ENCODE measurements around the gene FUT4. TPM values are rescaled to one million over a fixed set of nuclear protein-coding genes. Genes with fewer than 3 reads are reported as not detected.

The FUT4 gene
- total RNA-seq, 1 experiment from 2014 or later: 0.23 TPM

DNA sequence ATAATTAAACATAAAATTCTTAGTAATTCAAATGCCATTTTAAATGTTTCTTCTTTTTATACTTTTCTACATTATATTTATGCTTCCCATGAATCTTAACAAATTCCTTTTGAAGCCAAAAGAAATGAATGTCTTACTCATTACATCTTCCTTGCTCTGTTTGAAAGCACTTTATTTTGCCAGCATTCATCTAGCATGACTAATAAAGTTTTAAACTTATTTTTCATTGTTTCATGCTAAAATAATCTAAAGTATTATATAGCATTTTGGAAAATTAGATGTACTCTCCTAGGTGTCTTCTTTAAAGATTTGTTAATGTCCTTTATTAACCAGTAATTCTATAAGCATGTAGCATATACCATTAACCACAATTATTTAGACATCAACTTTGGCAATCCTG, 13.7 kb downstream of the FUT4 start:
- no peaks in the 10 kb centered on the region for H3K4me1 Mint-ChIP-seq (ENCODE audit: insufficient read depth, unreplicated experiment)
- no peak overlapping the region for H3K27ac Mint-ChIP-seq (ENCODE audit: low read depth, unreplicated experiment)
- CTCF ChIA-PET: interaction anchor here (0.5 kb wide), 1 partner anchor 8 kb away, joined by 3 read pairs; no protein-coding TSS in a partner anchor

GRCh38 chr11:94557992-94558391, 14.3 kb downstream of the FUT4 start:
- CTCF ChIA-PET: interaction anchor here (1.1 kb wide), 1 partner anchor 43 kb away, joined by 3 read pairs; no protein-coding TSS in a partner anchor
- Mint-ChIP-seq H3K27me3 (ENCODE audit: insufficient read depth, unreplicated experiment) (no peaks in the 10 kb centered on the region), H3K9me3 (ENCODE audit: unreplicated experiment) (no peaks in the 10 kb centered on the region), H3K4me3 (ENCODE audit: unreplicated experiment) (no peak overlapping the region), H3K36me3 (ENCODE audit: insufficient read depth, unreplicated experiment) (no peaks in the 10 kb centered on the region), H3K27ac (ENCODE audit: low read depth, unreplicated experiment) (no peak overlapping the region), H3K4me1 (ENCODE audit: insufficient read depth, unreplicated experiment) (peaks cover 3% of the 10 kb centered on the region)
- no TSS peak for BruUV-seq (replicated peaks)
- POLR2A ChIA-PET: interaction anchor here (0.7 kb wide), 1 partner anchor 327 kb away, joined by 3 read pairs; no protein-coding TSS in a partner anchor
- intact Hi-C loops (cut with micrococcal nuclease): no loop called here
- TF ChIP-seq CTCF (IDR thresholded peaks at IDR 0.05; ENCODE audit: unreplicated experiment): no peak
- no peak for DNase-seq (ENCODE audit: unreplicated experiment)

More for the DNA sequence above, 13.7 kb downstream of the FUT4 start:
- POLR2A ChIA-PET: no interaction called here
- no peak for DNase-seq (ENCODE audit: unreplicated experiment)
- intact Hi-C loops (cut with micrococcal nuclease): no loop called here
- no peak for TF ChIP-seq CTCF (IDR thresholded peaks at IDR 0.05; ENCODE audit: unreplicated experiment)
- Mint-ChIP-seq H3K27me3 (ENCODE audit: insufficient read depth, unreplicated experiment) (no peaks in the 10 kb centered on the region), H3K4me3 (ENCODE audit: unreplicated experiment) (no peak overlapping the region), H3K36me3 (ENCODE audit: insufficient read depth, unreplicated experiment) (no peaks in the 10 kb centered on the region), H3K9me3 (ENCODE audit: unreplicated experiment) (no peaks in the 10 kb centered on the region)
- BruUV-seq (replicated peaks): no TSS peak

- Mint-ChIP-seq H3K36me3 (ENCODE audit: insufficient read depth, unreplicated experiment) (no peaks in the 10 kb centered on the region), H3K27ac (ENCODE audit: low read depth, unreplicated experiment) (no peak overlapping the region), H3K4me3 (ENCODE audit: unreplicated experiment) (no peak overlapping the region), H3K4me1 (ENCODE audit: insufficient read depth, unreplicated experiment) (peaks cover 7% of the 10 kb centered on the region), H3K27me3 (ENCODE audit: insufficient read depth, unreplicated experiment) (no peaks in the 10 kb centered on the region), H3K9me3 (ENCODE audit: unreplicated experiment) (no peaks in the 10 kb centered on the region)
- CTCF ChIA-PET: interaction anchor here (0.8 to 1.9 kb wide), 3 partner anchors 36 to 44 kb away, joined by 3 to 16 read pairs (median 3); no protein-coding TSS in a partner anchor
- intact Hi-C loops (cut with micrococcal nuclease): no loop called here
- no TSS peak for BruUV-seq (replicated peaks)
- POLR2A ChIA-PET: interaction anchor here (0.7 to 0.8 kb wide), 2 partner anchors 64 to 327 kb away, joined by 3 read pairs; partner anchors contain the start of genes ANKRD49 and MRE11
- TF ChIP-seq CTCF (IDR thresholded peaks at IDR 0.05; ENCODE audit: unreplicated experiment): no peak
- DNase-seq (ENCODE audit: unreplicated experiment): no peak
These were observed 14.7 kb downstream of the FUT4 start for GRCh38 chr11:94558468-94558867.

DNA sequence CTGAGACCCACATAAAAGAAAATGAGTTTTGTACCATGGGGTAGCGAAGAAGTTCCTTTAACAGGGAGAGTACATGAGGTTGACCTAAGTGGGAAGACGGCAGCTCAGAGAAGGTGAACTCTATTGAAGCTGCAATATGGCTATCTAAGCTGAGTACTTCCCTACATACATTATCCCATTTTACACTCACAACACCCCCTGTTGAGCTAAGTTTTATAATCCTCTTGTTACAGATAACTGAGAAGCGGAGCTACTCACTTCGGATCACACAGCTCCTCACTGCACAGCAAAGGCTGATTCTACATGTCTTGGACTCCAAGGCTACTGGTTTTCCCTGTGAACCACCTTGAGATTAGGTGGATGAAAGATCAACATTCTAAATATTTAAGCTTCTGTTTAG, 15.2 kb downstream of the FUT4 start:
- no peak for TF ChIP-seq CTCF (IDR thresholded peaks at IDR 0.05; ENCODE audit: unreplicated experiment)
- no peaks in the 10 kb centered on the region for H3K36me3 Mint-ChIP-seq (ENCODE audit: insufficient read depth, unreplicated experiment)
- no peaks in the 10 kb centered on the region for H3K9me3 Mint-ChIP-seq (ENCODE audit: unreplicated experiment)
- no peak overlapping the region for H3K4me3 Mint-ChIP-seq (ENCODE audit: unreplicated experiment)
- H3K4me1 Mint-ChIP-seq (ENCODE audit: insufficient read depth, unreplicated experiment): peaks cover 7% of the 10 kb centered on the region
- H3K27ac Mint-ChIP-seq (ENCODE audit: low read depth, unreplicated experiment): no peak overlapping the region
- ChIA-PET CTCF (interaction anchor here (0.8 to 1.9 kb wide), 3 partner anchors 36 to 44 kb away, joined by 3 to 16 read pairs (median 3); no protein-coding TSS in a partner anchor), POLR2A (interaction anchor here (0.7 to 0.8 kb wide), 2 partner anchors 65 to 326 kb away, joined by 3 read pairs; partner anchors contain the start of genes ANKRD49 and MRE11)
- BruUV-seq (replicated peaks): no TSS peak
- no peaks in the 10 kb centered on the region for H3K27me3 Mint-ChIP-seq (ENCODE audit: insufficient read depth, unreplicated experiment)
- DNase-seq (ENCODE audit: unreplicated experiment): no peak
- intact Hi-C loops (cut with micrococcal nuclease): no loop called here

Data from MCF 10A (cell line).